K562 (cell line): ENCODE results near the gene PPAN. TPM values are rescaled to one million over a fixed set of nuclear protein-coding genes. Genes with fewer than 3 reads are reported as not detected.

Experiments used
- EP300 ChIP-seq: IDR thresholded peaks from 2 replicates; pipeline ENCODE4 v1.6.1; 2012; ENCODE audit warnings: low read length, improper control_type of control experiment
- JUN ChIP-seq, 2 experiments: sonication (generic) in 1 of 2; formaldehyde crosslinking in 1 of 2; IDR thresholded peaks; 2 replicates each; pipeline versions ENCODE4 v1.6.1 to v1.8.0; 2012 to 2022; ENCODE audit warnings: borderline replicate concordance in 2 of 2, mild to moderate bottlenecking in 2 of 2, improper control_type of control experiment in 1 of 2, low read depth in 1 of 2, low read length in 1 of 2, missing genetic modification reagents in 1 of 2
- KDM2B ChIP-seq: fragments of 250-450 bp; sonication (Bioruptor Pico); IDR thresholded peaks from 2 replicates; pipeline ENCODE4 v1.8.0; 2021; ENCODE audit warnings: mild to moderate bottlenecking, moderate library complexity
- MXI1 ChIP-seq: IDR thresholded peaks from 2 replicates; pipeline ENCODE4 v1.6.1; 2011; ENCODE audit warnings: low read depth, mild to moderate bottlenecking, improper control_type of control experiment, low read length
- ZNF444 ChIP-seq: fragments of 250-450 bp; sonication (Bioruptor Pico); IDR thresholded peaks from 2 replicates; pipeline ENCODE4 v1.4.0; 2020; ENCODE audit warnings: mild to moderate bottlenecking, moderate library complexity
- ZNF707 ChIP-seq: fragments of 250-450 bp; sonication (Bioruptor Pico); conservative IDR thresholded peaks from 2 replicates; pipeline ENCODE4 v1.8.0; 2022; ENCODE audit warnings: inconsistent platforms, mild to moderate bottlenecking, moderate library complexity
- ZNF764 ChIP-seq: fragments of 250-450 bp; sonication (Bioruptor Pico); IDR thresholded peaks from 2 replicates; pipeline ENCODE4 v1.4.0; 2020; ENCODE audit warnings: low read depth, mild to moderate bottlenecking, moderate library complexity
- polyA plus RNA-seq, 8 experiments: library from polyadenylated mRNA; depleted of rRNA in 4 of 8; stranded (reverse) in 5 of 8; unstranded in 3 of 8; fragments of >200 nt; fragmentation: Nextera tagmentation in 2 of 8; fragmentation: Illumina TruSeq in 1 of 8; extraction: Ambion mirVana in 2 of 8; extraction: Trizol in 1 of 8; gene quantifications; 2 replicates each; pipeline versions ENCODE4 v1.2.1 to v1.2.3, GENCODE V29; 2011 to 2014; ENCODE audit warnings: inconsistent platforms in 1 of 8, missing spikeins in 1 of 8
- total RNA-seq, 7 experiments: library from RNA; depleted of rRNA in 6 of 7; stranded (reverse); fragments of >200 nt in 6 of 7; fragmentation: Illumina TruSeq in 2 of 7; extraction: Trizol in 2 of 7; gene quantifications; 2 replicates each; pipeline versions ENCODE4 v1.2.1 to v1.2.3, GENCODE V29; 2011 to 2021; ENCODE audit warnings: low replicate concordance in 1 of 7
- TF ChIP-seq, protein P1 (sequence below): fragments of 200-600 bp; sonication (generic); IDR thresholded peaks from one replicate; pipeline ENCODE4 v1.6.1; 2012; ENCODE audit warnings: mild to moderate bottlenecking, low read depth, low read length, inconsistent platforms

PPAN gene
- total and polyA plus RNA-seq, 9 of the 15 experiments (the other 6 are each of a cell fraction or from before 2014, with no cell fraction given), result 2.2 to 129 (median 59.1) TPM

DNA sequence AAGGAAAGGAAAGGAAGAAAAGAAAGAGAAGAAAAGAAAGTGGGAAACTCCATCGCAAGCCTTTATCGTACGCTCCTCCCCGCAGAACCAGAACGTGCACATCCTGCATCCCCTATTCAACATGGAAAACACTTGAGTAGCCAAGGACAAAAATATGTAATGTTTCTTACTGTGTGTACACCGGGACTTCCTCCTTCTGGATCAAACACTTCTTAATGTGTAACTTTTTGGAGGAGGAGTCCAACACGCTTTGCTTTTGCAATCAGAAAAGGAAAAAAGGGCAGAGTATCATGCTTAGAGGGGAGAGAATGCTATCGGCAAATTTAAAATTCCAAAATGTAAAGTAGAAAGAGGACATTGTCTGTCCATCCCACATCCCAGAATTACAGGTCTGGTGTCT is 27.8 kb upstream of the PPAN start (continued):
- TF ChIP-seq, protein P1, sequence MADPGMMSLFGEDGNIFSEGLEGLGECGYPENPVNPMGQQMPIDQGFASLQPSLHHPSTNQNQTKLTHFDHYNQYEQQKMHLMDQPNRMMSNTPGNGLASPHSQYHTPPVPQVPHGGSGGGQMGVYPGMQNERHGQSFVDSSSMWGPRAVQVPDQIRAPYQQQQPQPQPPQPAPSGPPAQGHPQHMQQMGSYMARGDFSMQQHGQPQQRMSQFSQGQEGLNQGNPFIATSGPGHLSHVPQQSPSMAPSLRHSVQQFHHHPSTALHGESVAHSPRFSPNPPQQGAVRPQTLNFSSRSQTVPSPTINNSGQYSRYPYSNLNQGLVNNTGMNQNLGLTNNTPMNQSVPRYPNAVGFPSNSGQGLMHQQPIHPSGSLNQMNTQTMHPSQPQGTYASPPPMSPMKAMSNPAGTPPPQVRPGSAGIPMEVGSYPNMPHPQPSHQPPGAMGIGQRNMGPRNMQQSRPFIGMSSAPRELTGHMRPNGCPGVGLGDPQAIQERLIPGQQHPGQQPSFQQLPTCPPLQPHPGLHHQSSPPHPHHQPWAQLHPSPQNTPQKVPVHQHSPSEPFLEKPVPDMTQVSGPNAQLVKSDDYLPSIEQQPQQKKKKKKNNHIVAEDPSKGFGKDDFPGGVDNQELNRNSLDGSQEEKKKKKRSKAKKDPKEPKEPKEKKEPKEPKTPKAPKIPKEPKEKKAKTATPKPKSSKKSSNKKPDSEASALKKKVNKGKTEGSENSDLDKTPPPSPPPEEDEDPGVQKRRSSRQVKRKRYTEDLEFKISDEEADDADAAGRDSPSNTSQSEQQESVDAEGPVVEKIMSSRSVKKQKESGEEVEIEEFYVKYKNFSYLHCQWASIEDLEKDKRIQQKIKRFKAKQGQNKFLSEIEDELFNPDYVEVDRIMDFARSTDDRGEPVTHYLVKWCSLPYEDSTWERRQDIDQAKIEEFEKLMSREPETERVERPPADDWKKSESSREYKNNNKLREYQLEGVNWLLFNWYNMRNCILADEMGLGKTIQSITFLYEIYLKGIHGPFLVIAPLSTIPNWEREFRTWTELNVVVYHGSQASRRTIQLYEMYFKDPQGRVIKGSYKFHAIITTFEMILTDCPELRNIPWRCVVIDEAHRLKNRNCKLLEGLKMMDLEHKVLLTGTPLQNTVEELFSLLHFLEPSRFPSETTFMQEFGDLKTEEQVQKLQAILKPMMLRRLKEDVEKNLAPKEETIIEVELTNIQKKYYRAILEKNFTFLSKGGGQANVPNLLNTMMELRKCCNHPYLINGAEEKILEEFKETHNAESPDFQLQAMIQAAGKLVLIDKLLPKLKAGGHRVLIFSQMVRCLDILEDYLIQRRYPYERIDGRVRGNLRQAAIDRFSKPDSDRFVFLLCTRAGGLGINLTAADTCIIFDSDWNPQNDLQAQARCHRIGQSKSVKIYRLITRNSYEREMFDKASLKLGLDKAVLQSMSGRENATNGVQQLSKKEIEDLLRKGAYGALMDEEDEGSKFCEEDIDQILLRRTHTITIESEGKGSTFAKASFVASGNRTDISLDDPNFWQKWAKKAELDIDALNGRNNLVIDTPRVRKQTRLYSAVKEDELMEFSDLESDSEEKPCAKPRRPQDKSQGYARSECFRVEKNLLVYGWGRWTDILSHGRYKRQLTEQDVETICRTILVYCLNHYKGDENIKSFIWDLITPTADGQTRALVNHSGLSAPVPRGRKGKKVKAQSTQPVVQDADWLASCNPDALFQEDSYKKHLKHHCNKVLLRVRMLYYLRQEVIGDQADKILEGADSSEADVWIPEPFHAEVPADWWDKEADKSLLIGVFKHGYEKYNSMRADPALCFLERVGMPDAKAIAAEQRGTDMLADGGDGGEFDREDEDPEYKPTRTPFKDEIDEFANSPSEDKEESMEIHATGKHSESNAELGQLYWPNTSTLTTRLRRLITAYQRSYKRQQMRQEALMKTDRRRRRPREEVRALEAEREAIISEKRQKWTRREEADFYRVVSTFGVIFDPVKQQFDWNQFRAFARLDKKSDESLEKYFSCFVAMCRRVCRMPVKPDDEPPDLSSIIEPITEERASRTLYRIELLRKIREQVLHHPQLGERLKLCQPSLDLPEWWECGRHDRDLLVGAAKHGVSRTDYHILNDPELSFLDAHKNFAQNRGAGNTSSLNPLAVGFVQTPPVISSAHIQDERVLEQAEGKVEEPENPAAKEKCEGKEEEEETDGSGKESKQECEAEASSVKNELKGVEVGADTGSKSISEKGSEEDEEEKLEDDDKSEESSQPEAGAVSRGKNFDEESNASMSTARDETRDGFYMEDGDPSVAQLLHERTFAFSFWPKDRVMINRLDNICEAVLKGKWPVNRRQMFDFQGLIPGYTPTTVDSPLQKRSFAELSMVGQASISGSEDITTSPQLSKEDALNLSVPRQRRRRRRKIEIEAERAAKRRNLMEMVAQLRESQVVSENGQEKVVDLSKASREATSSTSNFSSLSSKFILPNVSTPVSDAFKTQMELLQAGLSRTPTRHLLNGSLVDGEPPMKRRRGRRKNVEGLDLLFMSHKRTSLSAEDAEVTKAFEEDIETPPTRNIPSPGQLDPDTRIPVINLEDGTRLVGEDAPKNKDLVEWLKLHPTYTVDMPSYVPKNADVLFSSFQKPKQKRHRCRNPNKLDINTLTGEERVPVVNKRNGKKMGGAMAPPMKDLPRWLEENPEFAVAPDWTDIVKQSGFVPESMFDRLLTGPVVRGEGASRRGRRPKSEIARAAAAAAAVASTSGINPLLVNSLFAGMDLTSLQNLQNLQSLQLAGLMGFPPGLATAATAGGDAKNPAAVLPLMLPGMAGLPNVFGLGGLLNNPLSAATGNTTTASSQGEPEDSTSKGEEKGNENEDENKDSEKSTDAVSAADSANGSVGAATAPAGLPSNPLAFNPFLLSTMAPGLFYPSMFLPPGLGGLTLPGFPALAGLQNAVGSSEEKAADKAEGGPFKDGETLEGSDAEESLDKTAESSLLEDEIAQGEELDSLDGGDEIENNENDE, result no peak
- TF ChIP-seq ZNF444, result no peak
- TF ChIP-seq KDM2B (CRISPR knock-in tag), result no peak
- TF ChIP-seq MXI1, result no peak
- TF ChIP-seq ZNF707, result no peak
- no peak for TF ChIP-seq ZNF764 (CRISPR knock-in tag)
- TF ChIP-seq EP300, result no peak
- no peak for TF ChIP-seq JUN (IDR thresholded peaks at IDR 0.05; ENCODE audit: borderline replicate concordance, low read depth, low read length)
- no peak for TF ChIP-seq JUN (CRISPR knock-in tag; IDR thresholded peaks at IDR 0.05; ENCODE audit: borderline replicate concordance)
